HuH-7 (cell line): ENCODE measurements around the gene PDLIM3.
"Not testable (repeated sequence)": the region's sequence is repeated elsewhere in the genome, so short reads cannot be mapped to it uniquely, and the experiment has no call there.

ENCODE experiments used
- DNase-seq: peaks from one replicate; pipeline ENCODE4 v3.0.0; 2011; ENCODE audit warnings: low spot score

Gene PDLIM3

GRCh38 chr4:185534866-185535611, at the start of gene PDLIM3:
PDLIM3 (minus strand) TSS chr4:185535507; CDS start chr4:185535434, 73 bp downstream.
- DNase-seq: peak; percentile 17

GRCh38 chr4:185583813-185584212, 48.5 kb upstream of the PDLIM3 start:
- DNase-seq: no peak

GRCh38 chr4:185582651-185583400, 47.5 kb upstream of the PDLIM3 start:
- DNase-seq: no peak

GRCh38 chr4:185580699-185581098, 45.4 kb upstream of the PDLIM3 start:
- no peak for DNase-seq

- DNase-seq: no peak
These were observed 43.0 kb upstream of the PDLIM3 start for GRCh38 chr4:185578284-185578683.

- no peak for DNase-seq
These were observed 41.9 kb upstream of the PDLIM3 start for GRCh38 chr4:185576962-185577950.

GRCh38 chr4:185576314-185576961, 41.1 kb upstream of the PDLIM3 start:
- DNase-seq: no peak

- no peak for DNase-seq
These were observed 38.4 kb upstream of the PDLIM3 start for GRCh38 chr4:185573651-185574199.

- DNase-seq: no peak
These were observed 35.4 kb upstream of the PDLIM3 start for GRCh38 chr4:185570727-185571126.

GRCh38 chr4:185567381-185568376, 32.4 kb upstream of the PDLIM3 start:
- no peak for DNase-seq

GRCh38 chr4:185566972-185567371, 31.7 kb upstream of the PDLIM3 start:
- no peak for DNase-seq

GRCh38 chr4:185566425-185566824, 31.1 kb upstream of the PDLIM3 start:
- DNase-seq: no peak

GRCh38 chr4:185565696-185566095, 30.4 kb upstream of the PDLIM3 start:
- no peak for DNase-seq

GRCh38 chr4:185564349-185564748, 29.0 kb upstream of the PDLIM3 start:
- DNase-seq: no peak

GRCh38 chr4:185562531-185562930, 27.2 kb upstream of the PDLIM3 start:
- DNase-seq: no peak

GRCh38 chr4:185560316-185560715, 25.0 kb upstream of the PDLIM3 start:
- no peak for DNase-seq

GRCh38 chr4:185559915-185560281, 24.6 kb upstream of the PDLIM3 start:
- no peak for DNase-seq

GRCh38 chr4:185559251-185559914, 24.1 kb upstream of the PDLIM3 start:
- DNase-seq: not testable (repeated sequence)

GRCh38 chr4:185554365-185555126, 19.2 kb upstream of the PDLIM3 start:
- no peak for DNase-seq
